ENCODE data around the gene WWTR1. TPM values are rescaled to one million over a fixed set of nuclear protein-coding genes. Genes with fewer than 3 reads are reported as not detected.

Gene WWTR1
- total RNA-seq, 1 donor from 2014 or later: 0.73 TPM

GRCh38 chr3:149542375-149543312, 115.2 kb downstream of the WWTR1 start:
- ChIA-PET CTCF (no interaction called here), POLR2A (no interaction called here)
- Mint-ChIP-seq H3K36me3 (ENCODE audit: low read depth) (no peaks in the 10 kb centered on the region), H3K27me3 (peaks cover 6% of the 10 kb centered on the region), H3K9me3 (no peaks in the 10 kb centered on the region), H3K4me1 (no peaks in the 10 kb centered on the region), H3K27ac (no peak overlapping the region), H3K4me3 (no peak overlapping the region)
- ATAC-seq (ENCODE audit: low read depth): no peak
- intact Hi-C loops (cut with micrococcal nuclease): no loop called here
- TF ChIP-seq CTCF (IDR thresholded peaks at IDR 0.05): no peak
- DNase-seq: no peak

- H3K4me1 Mint-ChIP-seq: no peaks in the 10 kb centered on the region
- no peaks in the 10 kb centered on the region for H3K9me3 Mint-ChIP-seq
- H3K4me3 Mint-ChIP-seq: no peak overlapping the region
- intact Hi-C loops (cut with micrococcal nuclease): no loop called here
- CTCF ChIA-PET: no interaction called here
- H3K27ac Mint-ChIP-seq: no peak overlapping the region
- ATAC-seq (ENCODE audit: low read depth) (no peak), DNase-seq (no peak)
- no peak for TF ChIP-seq CTCF (IDR thresholded peaks at IDR 0.05)
- H3K36me3 Mint-ChIP-seq (ENCODE audit: low read depth): no peaks in the 10 kb centered on the region
- POLR2A ChIA-PET: no interaction called here
- peaks cover 6% of the 10 kb centered on the region for H3K27me3 Mint-ChIP-seq
Measured at GRCh38 chr3:149541091-149541491, 116.7 kb downstream of the WWTR1 start.

- Mint-ChIP-seq H3K9me3 (no peaks in the 10 kb centered on the region), H3K27me3 (peaks cover 6% of the 10 kb centered on the region), H3K4me1 (no peaks in the 10 kb centered on the region), H3K4me3 (no peak overlapping the region), H3K27ac (no peak overlapping the region), H3K36me3 (ENCODE audit: low read depth) (no peaks in the 10 kb centered on the region)
- DNase-seq (no peak), ATAC-seq (ENCODE audit: low read depth) (no peak)
- TF ChIP-seq CTCF (IDR thresholded peaks at IDR 0.05): no peak
- POLR2A ChIA-PET: no interaction called here
- CTCF ChIA-PET: no interaction called here
- intact Hi-C loops (cut with micrococcal nuclease): no loop called here
Measured at GRCh38 chr3:149538371-149538770, 119.5 kb downstream of the WWTR1 start.

- Mint-ChIP-seq H3K4me3 (no peak overlapping the region), H3K27ac (no peak overlapping the region), H3K4me1 (peaks cover 12% of the 10 kb centered on the region), H3K27me3 (peaks cover 2% of the 10 kb centered on the region), H3K9me3 (no peaks in the 10 kb centered on the region), H3K36me3 (ENCODE audit: low read depth) (no peaks in the 10 kb centered on the region)
- DNase-seq (no peak), ATAC-seq (ENCODE audit: low read depth) (no peak)
- TF ChIP-seq CTCF (IDR thresholded peaks at IDR 0.05): no peak
- ChIA-PET POLR2A (no interaction called here), CTCF (no interaction called here)
- intact Hi-C loops (cut with micrococcal nuclease): no loop called here
Measured at GRCh38 chr3:149536429-149536828, 121.4 kb downstream of the WWTR1 start.

GRCh38 chr3:149535333-149535685, 122.5 kb downstream of the WWTR1 start:
- Mint-ChIP-seq H3K27me3 (peaks cover 2% of the 10 kb centered on the region), H3K9me3 (no peaks in the 10 kb centered on the region), H3K36me3 (ENCODE audit: low read depth) (no peaks in the 10 kb centered on the region), H3K4me1 (peaks cover 12% of the 10 kb centered on the region), H3K4me3 (no peak overlapping the region), H3K27ac (no peak overlapping the region)
- no peak for TF ChIP-seq CTCF (IDR thresholded peaks at IDR 0.05)
- ATAC-seq (ENCODE audit: low read depth) (no peak), DNase-seq (no peak)
- ChIA-PET POLR2A (no interaction called here), CTCF (no interaction called here)
- intact Hi-C loops (cut with micrococcal nuclease): no loop called here
